WTC11 (cell line): ENCODE measurements around the gene CYP27A1. TPM values are rescaled to one million over a fixed set of nuclear protein-coding genes. Genes with fewer than 3 reads are reported as not detected.

Experiments
- ATAC-seq: fragments of 200-7000 bp; cut with Tn5 transposase; 2 replicates; pipeline ENCODE4 v1.10.0; 2021; ENCODE audit warnings: mild to moderate bottlenecking, moderate library complexity
- CTCF ChIA-PET: fragments of 300-600 bp; sonication (Branson Sonifier 250); formaldehyde crosslinking; loops from one replicate; lab custom pipeline; 2021; ENCODE audit warnings: antibody characterized with exemption; lab: Charles Lee
- POLR2A ChIA-PET: fragments of 350-600 bp; sonication (Branson Sonifier 250); formaldehyde crosslinking; loops from one replicate; lab custom pipeline; 2021; ENCODE audit warnings: antibody characterized with exemption; lab: Charles Lee
- DNase-seq: peaks from one replicate; pipeline ENCODE4 v3.0.0; 2021; ENCODE audit warnings: low spot score
- H3K27ac Mint-ChIP-seq: 2 replicates; pipeline ENCODE4 v1.8.0; 2021; ENCODE audit warnings: mixed read lengths
- H3K27me3 Mint-ChIP-seq: 2 replicates; pipeline ENCODE4 v1.8.0; 2021; ENCODE audit warnings: low read depth, mild to moderate bottlenecking, moderate library complexity, mixed read lengths
- H3K36me3 Mint-ChIP-seq: 2 replicates; pipeline ENCODE4 v1.8.0; 2021; ENCODE audit warnings: mixed read lengths
- H3K4me1 Mint-ChIP-seq: 2 replicates; pipeline ENCODE4 v1.8.0; 2022; ENCODE audit warnings: mixed read lengths
- H3K4me3 Mint-ChIP-seq: 2 replicates; pipeline ENCODE4 v1.8.0; 2021; ENCODE audit warnings: mild to moderate bottlenecking, moderate library complexity, mixed read lengths
- H3K9me3 Mint-ChIP-seq: 2 replicates; pipeline ENCODE4 v1.8.0; 2021; ENCODE audit warnings: mixed read lengths
- CREB1 ChIP-seq: sonication (generic); formaldehyde crosslinking; IDR thresholded peaks from 2 replicates; pipeline ENCODE4 v1.8.0; 2023; ENCODE audit warnings: mild to moderate bottlenecking, missing genetic modification reagents
- ELF4 ChIP-seq: sonication (generic); formaldehyde crosslinking; IDR thresholded peaks from 2 replicates; pipeline ENCODE4 v1.8.1; 2022; ENCODE audit warnings: low read depth, mild to moderate bottlenecking, moderate library complexity, missing genetic modification reagents
- FOXP1 ChIP-seq: sonication (generic); formaldehyde crosslinking; IDR thresholded peaks from 2 replicates; pipeline ENCODE4 v1.8.0; 2022; ENCODE audit warnings: missing genetic modification reagents, mild to moderate bottlenecking, moderate library complexity, borderline replicate concordance
- GTF2I ChIP-seq: fragments of 250-450 bp; sonication (Bioruptor Pico); conservative IDR thresholded peaks from 2 replicates; pipeline ENCODE4 v1.4.0; 2021; ENCODE audit warnings: mild to moderate bottlenecking
- JUN ChIP-seq: sonication (generic); formaldehyde crosslinking; IDR thresholded peaks from 2 replicates; pipeline ENCODE4 v1.8.0; 2023; ENCODE audit warnings: mild to moderate bottlenecking, missing genetic modification reagents
- MXD4 ChIP-seq: fragments of 250-450 bp; sonication (Bioruptor Pico); IDR thresholded peaks from 2 replicates; pipeline ENCODE4 v1.8.0; 2021; ENCODE audit warnings: mild to moderate bottlenecking, moderate library complexity, borderline replicate concordance
- OVOL2 ChIP-seq: fragments of 250-450 bp; sonication (Bioruptor Pico); IDR thresholded peaks from 2 replicates; pipeline ENCODE4 v1.9.0; 2021; ENCODE audit warnings: mild to moderate bottlenecking, borderline replicate concordance
- SP1 ChIP-seq: sonication (generic); formaldehyde crosslinking; conservative IDR thresholded peaks from 2 replicates; pipeline ENCODE4 v1.8.1; 2022; ENCODE audit warnings: missing genetic modification reagents
- ZNF121 ChIP-seq: sonication (generic); formaldehyde crosslinking; IDR thresholded peaks from 2 replicates; pipeline ENCODE4 v1.8.0; 2023; ENCODE audit warnings: missing genetic modification reagents
- ZNF232 ChIP-seq: sonication (generic); formaldehyde crosslinking; IDR thresholded peaks from 2 replicates; pipeline ENCODE4 v1.8.0; 2022; ENCODE audit warnings: mild to moderate bottlenecking, missing genetic modification reagents
- ZNF425 ChIP-seq: fragments of 250-450 bp; sonication (Bioruptor Pico); conservative IDR thresholded peaks from 2 replicates; pipeline ENCODE4 v1.9.0; 2021; ENCODE audit warnings: mild to moderate bottlenecking
- ZNF671 ChIP-seq: fragments of 250-450 bp; sonication (Bioruptor Pico); IDR thresholded peaks from 2 replicates; pipeline ENCODE4 v1.8.0; 2021; ENCODE audit warnings: mild to moderate bottlenecking
- total RNA-seq: library from RNA; stranded (reverse); gene quantifications from 3 replicates; pipeline ENCODE4 v1.2.3, GENCODE V29; 2021
- TF ChIP-seq, protein P1 (sequence below): sonication (generic); formaldehyde crosslinking; IDR thresholded peaks from 2 replicates; pipeline ENCODE4 v1.8.0; 2023; ENCODE audit warnings: missing genetic modification reagents, mild to moderate bottlenecking, borderline replicate concordance

The CYP27A1 gene
- total RNA-seq, 1 experiment from 2014 or later = 5.6 TPM

GRCh38 chr2:218816561-218817011 is 34.6 kb downstream of the CYP27A1 start:
- ATAC-seq = no peak
- CTCF ChIA-PET = interaction anchor here (1.6 kb wide), 1 partner anchor 31 kb away, joined by 6 read pairs; no protein-coding TSS in a partner anchor
- no peak for DNase-seq
- H3K27ac Mint-ChIP-seq = no peak overlapping the region
- no peak for TF ChIP-seq ELF4 (CRISPR knock-in tag)
- no peak for TF ChIP-seq OVOL2
- no peak for TF ChIP-seq ZNF671 (CRISPR knock-in tag)
- TF ChIP-seq, protein P1, sequence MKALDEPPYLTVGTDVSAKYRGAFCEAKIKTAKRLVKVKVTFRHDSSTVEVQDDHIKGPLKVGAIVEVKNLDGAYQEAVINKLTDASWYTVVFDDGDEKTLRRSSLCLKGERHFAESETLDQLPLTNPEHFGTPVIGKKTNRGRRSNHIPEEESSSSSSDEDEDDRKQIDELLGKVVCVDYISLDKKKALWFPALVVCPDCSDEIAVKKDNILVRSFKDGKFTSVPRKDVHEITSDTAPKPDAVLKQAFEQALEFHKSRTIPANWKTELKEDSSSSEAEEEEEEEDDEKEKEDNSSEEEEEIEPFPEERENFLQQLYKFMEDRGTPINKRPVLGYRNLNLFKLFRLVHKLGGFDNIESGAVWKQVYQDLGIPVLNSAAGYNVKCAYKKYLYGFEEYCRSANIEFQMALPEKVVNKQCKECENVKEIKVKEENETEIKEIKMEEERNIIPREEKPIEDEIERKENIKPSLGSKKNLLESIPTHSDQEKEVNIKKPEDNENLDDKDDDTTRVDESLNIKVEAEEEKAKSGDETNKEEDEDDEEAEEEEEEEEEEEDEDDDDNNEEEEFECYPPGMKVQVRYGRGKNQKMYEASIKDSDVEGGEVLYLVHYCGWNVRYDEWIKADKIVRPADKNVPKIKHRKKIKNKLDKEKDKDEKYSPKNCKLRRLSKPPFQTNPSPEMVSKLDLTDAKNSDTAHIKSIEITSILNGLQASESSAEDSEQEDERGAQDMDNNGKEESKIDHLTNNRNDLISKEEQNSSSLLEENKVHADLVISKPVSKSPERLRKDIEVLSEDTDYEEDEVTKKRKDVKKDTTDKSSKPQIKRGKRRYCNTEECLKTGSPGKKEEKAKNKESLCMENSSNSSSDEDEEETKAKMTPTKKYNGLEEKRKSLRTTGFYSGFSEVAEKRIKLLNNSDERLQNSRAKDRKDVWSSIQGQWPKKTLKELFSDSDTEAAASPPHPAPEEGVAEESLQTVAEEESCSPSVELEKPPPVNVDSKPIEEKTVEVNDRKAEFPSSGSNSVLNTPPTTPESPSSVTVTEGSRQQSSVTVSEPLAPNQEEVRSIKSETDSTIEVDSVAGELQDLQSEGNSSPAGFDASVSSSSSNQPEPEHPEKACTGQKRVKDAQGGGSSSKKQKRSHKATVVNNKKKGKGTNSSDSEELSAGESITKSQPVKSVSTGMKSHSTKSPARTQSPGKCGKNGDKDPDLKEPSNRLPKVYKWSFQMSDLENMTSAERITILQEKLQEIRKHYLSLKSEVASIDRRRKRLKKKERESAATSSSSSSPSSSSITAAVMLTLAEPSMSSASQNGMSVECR (CRISPR knock-in tag) = no peak
- no peak for TF ChIP-seq FOXP1 (CRISPR knock-in tag)
- TF ChIP-seq JUN (CRISPR knock-in tag) = no peak
- TF ChIP-seq ZNF232 = no peak
- TF ChIP-seq GTF2I = no peak
- no peak overlapping the region for H3K4me3 Mint-ChIP-seq
- H3K27me3 Mint-ChIP-seq = no peaks in the 10 kb centered on the region
- no peaks in the 10 kb centered on the region for H3K36me3 Mint-ChIP-seq
- POLR2A ChIA-PET = no interaction called here
- H3K9me3 Mint-ChIP-seq = no peaks in the 10 kb centered on the region
- H3K4me1 Mint-ChIP-seq = no peaks in the 10 kb centered on the region

- H3K27me3 Mint-ChIP-seq = no peaks in the 10 kb centered on the region
- H3K36me3 Mint-ChIP-seq = no peaks in the 10 kb centered on the region
- TF ChIP-seq ZNF121 (CRISPR knock-in tag) (no peak), SP1 (CRISPR knock-in tag) (no peak), ZNF425 (CRISPR knock-in tag) (no peak), MXD4 (CRISPR knock-in tag) (no peak), CREB1 (no peak), GTF2I (no peak)
- TF ChIP-seq, protein P1 (CRISPR knock-in tag) = no peak
- no peaks in the 10 kb centered on the region for H3K9me3 Mint-ChIP-seq
- ATAC-seq = no peak
- ChIA-PET POLR2A (interaction anchor here (0.7 kb wide), 1 partner anchor 111 kb away, joined by 3 read pairs; no protein-coding TSS in a partner anchor), CTCF (interaction anchor here (0.8 to 1.0 kb wide), 2 partner anchors 29 to 109 kb away, joined by 3 read pairs; no protein-coding TSS in a partner anchor)
- H3K4me3 Mint-ChIP-seq = no peak overlapping the region
- peaks cover 3% of the 10 kb centered on the region; the same call in 1 of the 2 replicates for H3K4me1 Mint-ChIP-seq
- DNase-seq = no peak
- H3K27ac Mint-ChIP-seq = no peak overlapping the region
Measured at GRCh38 chr2:218819093-218819492, 37.1 kb downstream of the CYP27A1 start.
